D341Med (cell line): ENCODE results near the gene B9D2.

Source experiments
- DNase-seq: peaks from one replicate; pipeline ENCODE4 v3.0.0; 2012; ENCODE audit warnings: low spot score

B9D2 gene

DNA sequence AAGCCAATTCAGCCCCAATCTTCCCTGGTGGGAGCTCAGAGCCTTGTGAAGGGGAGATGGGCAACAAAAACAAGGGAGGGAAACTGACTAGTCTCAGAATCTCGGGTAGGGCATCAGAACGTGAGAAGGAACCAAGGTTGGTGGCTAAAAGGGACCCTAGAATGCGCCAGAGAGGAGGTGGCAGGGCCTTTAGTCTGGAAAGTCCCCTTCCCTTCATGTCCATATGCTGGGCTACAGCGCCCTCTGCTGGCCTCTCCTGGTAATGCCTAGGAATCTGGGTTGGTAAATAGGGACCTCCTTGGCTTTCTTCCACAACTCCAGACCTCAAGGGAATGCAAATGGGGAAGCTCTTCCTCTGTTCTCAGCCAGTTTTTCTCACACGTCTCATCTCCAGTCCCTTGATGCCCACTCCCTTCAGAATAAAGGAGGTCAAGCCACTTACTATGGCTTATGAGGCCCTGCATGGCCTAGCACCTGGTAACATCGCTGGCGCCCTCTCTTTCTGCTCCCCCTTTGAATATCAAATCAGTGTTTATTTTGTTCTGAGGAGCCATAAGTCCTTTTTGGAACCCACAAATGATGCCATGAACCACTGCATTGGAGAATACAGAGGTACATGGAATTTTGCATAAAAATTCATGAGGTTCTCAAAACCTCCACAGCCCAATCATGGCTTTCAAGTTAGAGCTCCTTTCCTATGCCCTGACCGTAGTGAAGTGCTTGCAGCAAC, 55.3 kb downstream of the B9D2 start:
- DNase-seq = peak; percentile 83

GRCh38 chr19:41307954-41308449, 55.9 kb downstream of the B9D2 start:
- no peak for DNase-seq

DNA sequence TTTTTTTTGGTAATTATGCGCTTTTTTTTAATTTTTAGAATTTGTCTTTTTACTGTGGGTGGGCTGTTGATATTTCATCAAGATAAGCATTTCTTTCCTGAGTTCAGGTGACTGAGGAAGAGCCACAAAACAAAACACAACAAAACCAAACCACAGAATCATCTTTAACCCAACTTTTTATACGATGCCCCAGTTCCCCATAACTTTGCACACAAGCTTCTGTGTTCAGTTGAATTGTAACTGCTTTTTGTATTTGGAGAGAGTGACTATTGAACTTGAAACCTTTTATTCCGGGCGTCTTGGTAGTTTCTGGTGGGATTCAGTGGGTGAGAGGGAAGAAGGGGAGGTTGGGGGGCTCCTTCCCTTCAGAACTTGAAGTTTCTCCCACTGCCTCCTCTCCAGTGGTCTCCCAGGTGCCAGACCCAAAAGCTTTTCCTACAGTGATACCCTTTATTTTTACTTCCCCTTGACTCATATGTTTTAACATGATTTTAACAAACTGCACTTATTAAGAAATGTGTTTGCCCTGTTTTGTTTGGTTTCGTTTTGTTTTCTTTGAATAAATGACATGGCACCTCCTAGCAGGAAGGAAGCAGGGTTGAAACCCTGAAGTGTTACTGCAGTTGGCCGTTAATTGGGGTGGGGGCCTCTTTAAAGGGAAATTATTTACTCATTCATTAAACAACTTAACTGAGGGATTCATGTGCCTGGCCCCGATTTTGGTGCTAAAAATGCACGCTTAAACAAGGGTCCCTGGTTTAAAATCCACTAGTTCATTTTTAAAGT, 56.7 kb downstream of the B9D2 start:
- no peak for DNase-seq

- DNase-seq = no peak
Observed at GRCh38 chr19:41305927-41306793, 57.8 kb downstream of the B9D2 start.

- DNase-seq = no peak
Observed at GRCh38 chr19:41304706-41305483, 59.1 kb downstream of the B9D2 start.
